GM10847 (cell line): ENCODE measurements around the gene KAT7.

ENCODE experiments used
- POLR2A ChIP-seq: IDR thresholded peaks from 2 replicates; pipeline ENCODE4 v1.6.1; 2011; ENCODE audit not compliant: insufficient read length; ENCODE audit errors: extremely low read depth

The KAT7 gene

GRCh38 chr17:49788478-49789242, at the start of gene KAT7:
KAT7 (plus strand) TSS chr17:49788681; CDS start chr17:49788835, 154 bp downstream.
- peak; percentile 71 for TF ChIP-seq POLR2A

GRCh38 chr17:49739641-49740271, 48.7 kb upstream of the KAT7 start:
- no peak for TF ChIP-seq POLR2A

GRCh38 chr17:49741009-49741691, 47.3 kb upstream of the KAT7 start:
- no peak for TF ChIP-seq POLR2A

- no peak for TF ChIP-seq POLR2A
Measured at GRCh38 chr17:49741692-49742076, 46.8 kb upstream of the KAT7 start.

GRCh38 chr17:49742166-49742638, 46.3 kb upstream of the KAT7 start:
- TF ChIP-seq POLR2A: no peak

GRCh38 chr17:49745175-49746139, 43.0 kb upstream of the KAT7 start:
- TF ChIP-seq POLR2A: no peak

- no peak for TF ChIP-seq POLR2A
Measured at GRCh38 chr17:49746791-49747490, 41.5 kb upstream of the KAT7 start.

GRCh38 chr17:49747632-49748031, 40.8 kb upstream of the KAT7 start:
- no peak for TF ChIP-seq POLR2A

GRCh38 chr17:49748223-49748622, 40.3 kb upstream of the KAT7 start:
- TF ChIP-seq POLR2A: no peak

- TF ChIP-seq POLR2A: no peak
Measured at GRCh38 chr17:49748791-49749190, 39.7 kb upstream of the KAT7 start.

GRCh38 chr17:49749730-49750129, 38.8 kb upstream of the KAT7 start:
- no peak for TF ChIP-seq POLR2A

- no peak for TF ChIP-seq POLR2A
Measured at GRCh38 chr17:49752508-49752907, 36.0 kb upstream of the KAT7 start.

- no peak for TF ChIP-seq POLR2A
Measured at GRCh38 chr17:49753959-49754391, 34.5 kb upstream of the KAT7 start.

- no peak for TF ChIP-seq POLR2A
Measured at GRCh38 chr17:49755663-49756283, 32.7 kb upstream of the KAT7 start.
